Bronchial epithelial cell (primary cell): ENCODE measurements around the gene HECW1. TPM values are rescaled to one million over a fixed set of nuclear protein-coding genes. Genes with fewer than 3 reads are reported as not detected.
A peak's percentile ranks its signal among the peaks of the same experiment; 100 is the strongest.

Source experiments
- DNase-seq: peaks from one replicate; pipeline ENCODE4 v3.0.0-alpha.2; 2010; ENCODE audit warnings: low read depth
- FAIRE-seq: peaks from 2 replicates; lab custom pipeline; 2011; peaks lifted over from hg19 to GRCh38; lab: Jason Lieb, UNC
- H3K27me3 ChIP-seq: 2 replicates; pipeline ENCODE4 v1.5.1; 2011; ENCODE audit warnings: low read length; ENCODE audit not compliant: control insufficient read depth, insufficient read depth
- H3K36me3 ChIP-seq: 2 replicates; pipeline ENCODE4 v1.5.1; 2011; ENCODE audit warnings: low read length; ENCODE audit not compliant: control insufficient read depth, insufficient read depth
- H3K4me3 ChIP-seq: 2 replicates; pipeline ENCODE4 v1.5.1; 2011; ENCODE audit warnings: mild to moderate bottlenecking, low read depth, low read length, control low read depth
- total RNA-seq: library from RNA; depleted of rRNA; stranded (reverse); fragments of >200 nt; gene quantifications from 2 replicates; pipeline ENCODE4 v1.2.1, GENCODE V29; 2014
- TF ChIP-seq, protein P1 (sequence below): IDR thresholded peaks from 2 replicates; pipeline ENCODE4 v1.5.1; 2011; ENCODE audit warnings: mild to moderate bottlenecking, moderate library complexity, low read length, control low read depth, inconsistent platforms; ENCODE audit not compliant: insufficient read depth, severe bottlenecking

HECW1 gene
- total RNA-seq, 1 donor from 2014 or later: under 0.01 TPM

DNA sequence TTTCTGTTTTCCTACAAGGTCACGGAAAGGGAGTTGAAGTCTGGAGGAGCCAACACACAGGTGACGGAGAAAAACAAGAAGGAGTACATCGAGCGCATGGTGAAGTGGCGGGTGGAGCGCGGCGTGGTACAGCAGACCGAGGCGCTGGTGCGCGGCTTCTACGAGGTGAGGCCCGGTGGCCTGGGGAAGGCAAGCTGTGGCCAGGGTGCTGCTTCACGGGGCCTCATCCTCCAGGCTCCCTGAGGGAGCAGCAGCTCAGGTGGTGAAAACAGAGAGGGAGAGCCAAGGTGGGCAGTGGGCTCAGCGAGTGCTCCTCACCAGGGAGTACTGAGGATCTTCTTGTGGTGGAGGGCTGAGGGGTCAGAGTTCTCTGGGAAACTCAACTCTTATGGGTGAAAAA lies 438.0 kb downstream of the HECW1 start:
- no peak for FAIRE-seq
- no peaks in the 10 kb centered on the region for H3K36me3 ChIP-seq
- H3K27me3 ChIP-seq: no peaks in the 10 kb centered on the region
- TF ChIP-seq, protein P1, sequence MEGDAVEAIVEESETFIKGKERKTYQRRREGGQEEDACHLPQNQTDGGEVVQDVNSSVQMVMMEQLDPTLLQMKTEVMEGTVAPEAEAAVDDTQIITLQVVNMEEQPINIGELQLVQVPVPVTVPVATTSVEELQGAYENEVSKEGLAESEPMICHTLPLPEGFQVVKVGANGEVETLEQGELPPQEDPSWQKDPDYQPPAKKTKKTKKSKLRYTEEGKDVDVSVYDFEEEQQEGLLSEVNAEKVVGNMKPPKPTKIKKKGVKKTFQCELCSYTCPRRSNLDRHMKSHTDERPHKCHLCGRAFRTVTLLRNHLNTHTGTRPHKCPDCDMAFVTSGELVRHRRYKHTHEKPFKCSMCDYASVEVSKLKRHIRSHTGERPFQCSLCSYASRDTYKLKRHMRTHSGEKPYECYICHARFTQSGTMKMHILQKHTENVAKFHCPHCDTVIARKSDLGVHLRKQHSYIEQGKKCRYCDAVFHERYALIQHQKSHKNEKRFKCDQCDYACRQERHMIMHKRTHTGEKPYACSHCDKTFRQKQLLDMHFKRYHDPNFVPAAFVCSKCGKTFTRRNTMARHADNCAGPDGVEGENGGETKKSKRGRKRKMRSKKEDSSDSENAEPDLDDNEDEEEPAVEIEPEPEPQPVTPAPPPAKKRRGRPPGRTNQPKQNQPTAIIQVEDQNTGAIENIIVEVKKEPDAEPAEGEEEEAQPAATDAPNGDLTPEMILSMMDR: no peak
- no peak for DNase-seq
- no peak overlapping the region for H3K4me3 ChIP-seq

DNA sequence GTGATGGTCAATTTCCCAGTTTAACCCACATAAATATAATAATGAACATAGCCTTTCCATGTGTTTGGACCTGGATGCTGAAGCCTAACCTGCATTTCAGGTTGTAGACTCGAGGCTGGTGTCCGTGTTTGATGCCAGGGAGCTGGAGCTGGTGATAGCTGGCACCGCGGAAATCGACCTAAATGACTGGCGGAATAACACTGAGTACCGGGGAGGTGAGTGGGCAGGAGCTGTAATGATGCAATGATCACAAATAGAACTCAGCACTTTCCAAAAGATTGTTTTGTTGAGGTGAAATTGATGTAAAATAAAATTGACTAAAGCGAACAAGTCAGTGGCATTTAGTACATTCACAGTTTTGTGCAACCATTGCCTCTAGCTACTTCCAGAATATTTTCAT lies 439.7 kb downstream of the HECW1 start:
- DNase-seq (no peak), FAIRE-seq (peak; percentile 70)
- Histone ChIP-seq H3K27me3 (no peaks in the 10 kb centered on the region), H3K4me3 (no peak overlapping the region), H3K36me3 (no peaks in the 10 kb centered on the region)
- TF ChIP-seq, protein P1: no peak

DNA sequence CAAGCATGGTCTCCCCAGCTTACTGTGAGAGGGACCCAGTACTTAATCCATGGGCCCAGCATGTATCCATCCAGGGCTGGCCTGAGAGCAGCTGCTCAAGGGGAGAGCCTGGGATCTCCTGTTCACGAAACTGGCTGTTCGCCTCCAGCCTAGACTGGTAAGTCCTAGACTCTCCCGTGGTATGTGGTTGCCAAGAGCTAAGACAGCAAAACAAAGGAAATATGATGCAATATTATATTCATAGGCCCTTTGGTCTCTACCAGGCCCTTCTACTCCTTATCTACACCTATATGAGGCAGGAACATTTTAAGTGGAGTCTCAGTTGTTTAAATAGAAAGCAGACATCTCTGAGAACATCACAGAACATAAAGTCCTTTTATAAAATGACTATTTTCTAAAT lies 441.6 kb downstream of the HECW1 start:
- Histone ChIP-seq H3K27me3 (no peaks in the 10 kb centered on the region), H3K4me3 (no peak overlapping the region), H3K36me3 (no peaks in the 10 kb centered on the region)
- TF ChIP-seq, protein P1: no peak
- DNase-seq (peak; percentile 85), FAIRE-seq (no peak)

DNA sequence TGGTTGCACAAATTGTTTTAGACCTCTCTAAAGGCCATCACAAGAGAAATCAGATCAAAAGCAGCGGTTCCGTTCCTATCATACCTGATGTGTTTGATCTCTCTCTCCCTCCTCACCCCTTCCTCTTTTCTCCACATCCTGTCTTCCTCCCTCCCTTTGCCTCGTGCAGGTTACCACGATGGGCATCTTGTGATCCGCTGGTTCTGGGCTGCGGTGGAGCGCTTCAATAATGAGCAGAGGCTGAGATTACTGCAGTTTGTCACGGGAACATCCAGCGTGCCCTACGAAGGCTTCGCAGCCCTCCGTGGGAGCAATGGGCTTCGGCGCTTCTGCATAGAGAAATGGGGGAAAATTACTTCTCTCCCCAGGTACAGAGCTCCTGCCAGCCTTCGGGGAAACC lies 442.0 kb downstream of the HECW1 start:
- Histone ChIP-seq H3K4me3 (no peak overlapping the region), H3K36me3 (no peaks in the 10 kb centered on the region), H3K27me3 (no peaks in the 10 kb centered on the region)
- FAIRE-seq (no peak), DNase-seq (no peak)
- TF ChIP-seq, protein P1: no peak

DNA sequence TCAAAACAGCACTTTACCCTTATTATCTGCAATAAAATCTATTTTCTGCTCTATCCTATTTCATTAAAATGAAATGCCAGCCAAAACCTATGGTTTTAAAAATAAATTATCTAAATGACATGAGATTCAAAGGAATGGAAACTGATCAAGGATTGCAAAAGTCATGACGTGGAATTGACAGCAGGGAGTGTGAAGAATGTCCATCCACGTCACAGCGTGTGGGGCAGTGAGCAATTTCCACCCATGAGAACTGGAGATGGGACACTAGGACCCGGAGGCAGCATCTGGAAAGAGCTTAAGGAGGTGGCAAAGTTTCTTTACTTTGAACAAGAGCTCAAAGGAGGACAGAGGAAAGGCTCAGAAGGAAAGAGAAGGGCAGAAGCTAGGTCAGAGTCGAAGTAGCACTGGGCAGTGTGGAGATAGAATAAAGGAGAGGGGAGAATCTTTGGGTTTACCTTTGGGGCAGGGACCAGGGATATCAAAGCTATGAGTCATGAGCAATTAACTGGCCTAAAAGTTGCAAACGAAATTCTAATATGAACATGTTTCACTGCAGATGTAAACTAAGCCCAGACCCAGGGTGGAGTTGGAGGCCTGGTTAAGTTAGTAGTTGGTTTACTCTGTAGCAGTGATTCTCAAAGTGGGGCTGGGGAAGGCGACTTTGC lies 445.5 kb downstream of the HECW1 start:
- H3K4me3 ChIP-seq: no peak overlapping the region
- TF ChIP-seq, protein P1: no peak
- FAIRE-seq: no peak
- H3K36me3 ChIP-seq: no peaks in the 10 kb centered on the region
- H3K27me3 ChIP-seq: no peaks in the 10 kb centered on the region
- no peak for DNase-seq
